Limb (tissue), 2 donors: Measurements from ENCODE around the gene SLC23A3.

Experiments used
- DNase-seq, 2 donors: peaks; one replicate each; pipeline ENCODE4 v3.0.0-alpha.2; 2016; ENCODE audit errors: extremely low spot score in 2 of 2

SLC23A3 gene

GRCh38 chr2:219169930-219170654 is at the start of gene SLC23A3:
TSS of gene SLC23A3 (minus strand) at chr2:219170029. CDS start at chr2:219169984, 45 bp downstream.
- no peak for DNase-seq

GRCh38 chr2:219218732-219219701 is 49.2 kb upstream of the SLC23A3 start, which contains the start of gene ABCB6:
TSS of gene ABCB6 (minus strand) at chr2:219218958. CDS start at chr2:219218673, 285 bp downstream.
- DNase-seq = peak; percentile 97 to 99

- peak in 1 of 2 donors; percentile 46 for DNase-seq
These were observed 48.4 kb upstream of the SLC23A3 start for GRCh38 chr2:219218217-219218731.

- DNase-seq = no peak
These were observed 46.7 kb upstream of the SLC23A3 start for GRCh38 chr2:219216535-219216915.

- no peak for DNase-seq
These were observed 46.2 kb upstream of the SLC23A3 start for GRCh38 chr2:219215871-219216534.

- no peak for DNase-seq
These were observed 45.0 kb upstream of the SLC23A3 start for GRCh38 chr2:219214786-219215185.

GRCh38 chr2:219214141-219214540 is 44.3 kb upstream of the SLC23A3 start:
- no peak for DNase-seq

- no peak for DNase-seq
These were observed 43.8 kb upstream of the SLC23A3 start for GRCh38 chr2:219213486-219214071.

GRCh38 chr2:219213026-219213415 is 43.2 kb upstream of the SLC23A3 start:
- no peak for DNase-seq

- no peak for DNase-seq
These were observed 41.1 kb upstream of the SLC23A3 start for GRCh38 chr2:219210886-219211362.

GRCh38 chr2:219210196-219210885 is 40.5 kb upstream of the SLC23A3 start:
- no peak for DNase-seq

GRCh38 chr2:219209236-219210195 is 39.7 kb upstream of the SLC23A3 start:
- no peak for DNase-seq

- no peak for DNase-seq
These were observed 38.3 kb upstream of the SLC23A3 start for GRCh38 chr2:219207884-219208740.

- DNase-seq = no peak
These were observed 37.5 kb upstream of the SLC23A3 start for GRCh38 chr2:219207134-219207883.

GRCh38 chr2:219206328-219207133 is 36.7 kb upstream of the SLC23A3 start, which contains the start of gene ZFAND2B:
TSS of gene ZFAND2B (plus strand) at chr2:219206782. CDS start at chr2:219206988, 206 bp downstream.
- DNase-seq = peak; percentile 94 to 98

- no peak for DNase-seq
These were observed 36.1 kb upstream of the SLC23A3 start for GRCh38 chr2:219205981-219206327.

- no peak for DNase-seq
These were observed 35.3 kb upstream of the SLC23A3 start for GRCh38 chr2:219205165-219205538.
